GM12801 (cell line): Measurements from ENCODE around the gene GNAS-AS1.

Experiments used
- TF ChIP-seq, protein P1 (sequence below): IDR thresholded peaks from one replicate; pipeline ENCODE4 v1.5.1; 2011; ENCODE audit warnings: control low read depth; ENCODE audit not compliant: insufficient read length; ENCODE audit errors: extremely low read depth

Gene GNAS-AS1

DNA sequence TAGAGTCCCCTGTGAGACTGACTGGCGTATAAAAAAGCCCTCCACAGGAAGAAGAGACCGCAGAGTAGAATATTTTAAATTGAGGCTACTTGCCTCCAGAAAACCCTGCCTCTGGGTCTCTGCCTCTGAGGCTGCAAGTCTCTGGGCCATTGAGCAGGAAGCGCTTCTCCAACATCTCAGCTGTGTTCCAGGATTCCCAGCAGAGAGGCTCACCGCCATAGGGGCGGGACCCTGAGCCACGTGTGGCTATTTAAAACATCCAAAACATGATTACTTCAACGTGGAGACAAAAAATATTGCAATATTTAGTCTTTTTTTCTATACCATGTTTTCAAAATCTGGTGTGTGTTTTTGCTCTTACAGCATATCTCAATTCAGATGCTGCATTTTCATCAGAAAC is 59.4 kb downstream of the GNAS-AS1 start:
- TF ChIP-seq, protein P1, sequence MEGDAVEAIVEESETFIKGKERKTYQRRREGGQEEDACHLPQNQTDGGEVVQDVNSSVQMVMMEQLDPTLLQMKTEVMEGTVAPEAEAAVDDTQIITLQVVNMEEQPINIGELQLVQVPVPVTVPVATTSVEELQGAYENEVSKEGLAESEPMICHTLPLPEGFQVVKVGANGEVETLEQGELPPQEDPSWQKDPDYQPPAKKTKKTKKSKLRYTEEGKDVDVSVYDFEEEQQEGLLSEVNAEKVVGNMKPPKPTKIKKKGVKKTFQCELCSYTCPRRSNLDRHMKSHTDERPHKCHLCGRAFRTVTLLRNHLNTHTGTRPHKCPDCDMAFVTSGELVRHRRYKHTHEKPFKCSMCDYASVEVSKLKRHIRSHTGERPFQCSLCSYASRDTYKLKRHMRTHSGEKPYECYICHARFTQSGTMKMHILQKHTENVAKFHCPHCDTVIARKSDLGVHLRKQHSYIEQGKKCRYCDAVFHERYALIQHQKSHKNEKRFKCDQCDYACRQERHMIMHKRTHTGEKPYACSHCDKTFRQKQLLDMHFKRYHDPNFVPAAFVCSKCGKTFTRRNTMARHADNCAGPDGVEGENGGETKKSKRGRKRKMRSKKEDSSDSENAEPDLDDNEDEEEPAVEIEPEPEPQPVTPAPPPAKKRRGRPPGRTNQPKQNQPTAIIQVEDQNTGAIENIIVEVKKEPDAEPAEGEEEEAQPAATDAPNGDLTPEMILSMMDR = no peak

DNA sequence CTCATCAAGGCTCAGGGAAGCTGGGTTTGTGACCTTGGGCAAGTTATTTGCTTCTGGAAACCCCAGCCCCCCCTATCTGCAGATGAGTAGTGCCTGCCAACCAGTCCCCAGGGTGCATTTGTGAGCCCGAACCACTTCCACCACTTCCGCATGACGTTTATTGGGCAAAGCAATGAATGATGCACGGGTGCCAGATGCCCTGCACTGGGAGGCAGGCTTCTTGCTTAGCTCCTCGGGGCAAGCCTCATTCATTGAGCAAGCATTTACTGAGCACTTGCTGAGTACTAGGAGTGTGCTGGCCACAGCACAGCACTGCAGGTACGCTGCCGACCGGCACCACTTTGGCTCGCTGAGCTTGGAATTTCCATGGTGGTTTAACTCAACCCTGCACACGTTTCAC is 60.2 kb downstream of the GNAS-AS1 start:
- TF ChIP-seq, protein P1 = no peak

DNA sequence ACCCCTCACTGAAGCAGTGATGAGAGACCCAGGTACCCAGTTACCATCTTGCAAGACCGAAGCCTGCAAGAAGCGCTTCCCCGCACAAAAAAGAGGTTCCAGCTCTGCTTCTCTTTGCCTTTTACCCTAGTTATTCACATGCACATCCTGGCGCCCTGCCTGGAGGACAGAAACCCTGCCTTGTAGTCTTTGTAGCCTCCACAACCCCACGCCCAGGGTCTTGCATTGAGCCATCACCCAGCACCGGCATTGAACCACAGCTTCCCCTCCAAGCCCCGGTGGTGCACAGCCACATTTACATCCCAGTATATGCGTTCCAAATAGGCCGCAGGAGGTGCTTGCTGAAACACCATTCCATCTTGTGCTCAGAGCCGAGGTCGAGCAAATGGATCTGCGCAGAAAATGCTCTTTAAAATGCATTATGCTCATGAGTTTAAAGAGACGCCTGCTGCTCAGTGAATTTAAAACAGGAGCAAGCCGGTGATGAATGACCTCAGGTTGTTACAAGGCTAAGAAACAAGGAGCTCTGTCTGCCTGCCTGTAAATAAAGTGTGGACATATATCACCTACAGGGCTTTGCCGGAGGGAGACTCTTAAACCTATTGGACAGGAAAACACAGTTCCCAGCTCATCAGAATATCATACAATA is 61.7 kb downstream of the GNAS-AS1 start:
- TF ChIP-seq, protein P1 = no peak

DNA sequence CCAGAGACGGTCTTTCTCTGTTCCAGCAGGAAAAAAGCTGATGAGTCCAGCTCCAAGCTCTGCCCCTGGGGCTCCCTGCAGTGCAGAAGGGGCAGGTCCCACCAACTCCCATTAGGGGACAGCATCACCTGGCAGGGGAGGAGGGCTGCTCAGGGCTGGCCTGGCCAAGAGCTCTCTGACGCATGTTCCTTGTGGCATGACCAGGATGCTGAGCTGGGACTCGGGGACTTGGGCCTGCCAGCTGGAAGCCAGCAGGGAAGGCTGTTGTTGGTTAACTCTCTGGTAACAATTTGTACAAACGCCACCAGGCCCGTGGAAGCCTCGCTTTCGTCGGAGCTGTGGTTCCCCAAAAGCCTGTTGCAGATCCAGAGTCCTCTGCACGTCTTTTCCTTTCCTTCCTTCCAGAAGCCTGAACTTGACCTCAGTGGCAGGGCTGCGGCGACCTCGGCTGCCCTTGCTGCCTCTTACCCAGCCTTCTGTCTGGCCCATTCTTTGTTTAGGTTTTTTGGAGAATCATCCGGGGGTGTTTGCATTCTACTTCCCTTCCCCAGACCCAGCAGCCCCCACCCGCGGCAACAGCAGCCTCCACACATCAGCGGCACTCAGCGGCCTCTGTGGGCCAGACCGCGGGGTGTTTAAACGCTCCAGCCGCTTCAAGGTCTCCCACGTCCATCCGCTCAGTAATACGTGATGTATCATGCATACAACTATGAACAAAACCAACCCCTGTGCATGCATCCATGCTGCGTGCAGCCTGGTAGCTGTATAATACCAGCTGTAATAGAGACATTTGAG is 63.3 kb downstream of the GNAS-AS1 start:
- TF ChIP-seq, protein P1 = no peak

DNA sequence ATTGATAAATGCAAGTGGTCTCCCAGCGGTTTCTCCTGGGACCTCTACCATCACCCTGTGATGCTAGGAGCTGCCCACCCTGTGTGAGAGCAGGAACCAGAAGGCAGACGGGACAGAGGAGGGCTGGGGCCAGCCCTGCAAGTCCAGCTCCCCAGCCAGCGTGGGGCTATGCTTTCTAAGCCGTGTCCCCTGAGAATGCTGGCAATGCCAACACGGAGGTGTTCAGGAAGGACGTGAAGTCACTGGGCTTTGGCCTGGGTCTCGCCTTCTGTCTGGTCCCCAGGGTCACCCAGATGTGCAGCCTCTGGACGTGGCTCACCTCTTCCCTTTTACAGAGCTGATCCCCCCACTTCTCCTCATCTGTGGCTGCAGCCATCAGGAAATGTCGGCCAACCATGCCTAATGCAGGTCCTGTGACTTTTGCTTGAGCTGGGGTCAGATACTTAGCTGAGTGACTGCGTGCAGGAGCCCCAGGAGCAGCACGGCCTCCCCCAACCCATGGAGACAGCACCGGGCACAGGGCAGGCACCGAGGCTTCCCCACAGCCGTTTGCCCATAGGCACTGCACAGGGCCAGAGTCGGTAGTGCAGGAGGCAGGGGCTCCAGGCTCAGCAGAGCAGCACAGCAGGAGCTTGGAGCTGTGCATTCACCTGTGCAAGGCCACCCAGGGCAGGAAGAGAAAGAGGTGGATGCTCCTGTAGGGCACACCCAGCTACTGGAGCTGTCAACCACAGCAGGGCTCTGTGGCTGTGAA is 66.2 kb downstream of the GNAS-AS1 start:
- TF ChIP-seq, protein P1 = no peak

DNA sequence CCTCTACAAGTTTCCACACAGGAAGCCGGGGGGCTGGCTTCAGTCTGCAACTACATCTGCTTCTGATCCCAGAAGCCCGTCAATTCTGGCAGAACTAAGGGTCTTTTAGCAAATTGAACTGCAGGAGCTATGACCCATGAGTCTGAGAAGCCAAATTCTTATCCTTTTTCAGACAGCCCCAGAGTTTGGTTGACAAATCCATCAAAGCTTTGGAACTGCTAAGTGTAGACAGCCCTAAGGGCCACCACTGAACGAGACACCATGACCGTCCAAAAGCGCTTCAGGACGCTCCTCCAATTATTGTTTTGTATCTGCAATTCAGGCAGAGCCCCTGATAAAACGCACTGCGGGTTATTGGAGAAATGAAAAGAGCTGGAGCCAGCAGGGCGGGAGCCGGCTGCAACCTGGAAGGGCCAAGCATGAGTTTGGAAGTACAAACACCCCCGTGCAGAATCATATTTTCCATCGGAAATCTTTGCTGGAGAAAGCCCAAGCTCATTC is 67.1 kb downstream of the GNAS-AS1 start:
- TF ChIP-seq, protein P1 = no peak

DNA sequence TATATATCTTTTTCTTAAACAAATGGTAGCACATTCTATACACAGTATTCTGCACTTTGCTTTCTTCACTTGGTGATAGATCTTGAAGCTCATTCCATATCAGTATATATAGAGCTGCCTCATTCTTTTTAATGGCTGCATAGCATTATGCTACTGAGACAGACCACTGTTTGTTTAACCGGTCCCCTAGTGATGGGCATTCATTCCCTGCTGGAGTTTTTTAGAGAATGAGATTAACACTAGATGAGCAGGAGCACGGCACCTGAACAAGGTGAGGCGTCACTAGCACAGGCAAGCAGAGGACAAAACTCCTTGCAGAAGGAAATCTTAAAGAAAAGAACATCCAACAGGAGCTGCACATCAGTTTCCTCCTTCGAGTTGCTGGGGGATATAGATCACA is 69.6 kb downstream of the GNAS-AS1 start:
- TF ChIP-seq, protein P1 = no peak
